NCI-H748 (cell line): ENCODE results near the gene ZDHHC11B.

Source experiments
- DNase-seq: peaks from one replicate; lab custom pipeline; 2025; ENCODE audit not compliant: unreplicated experiment; lab: John Stamatoyannopoulos, UW

ZDHHC11B gene

DNA sequence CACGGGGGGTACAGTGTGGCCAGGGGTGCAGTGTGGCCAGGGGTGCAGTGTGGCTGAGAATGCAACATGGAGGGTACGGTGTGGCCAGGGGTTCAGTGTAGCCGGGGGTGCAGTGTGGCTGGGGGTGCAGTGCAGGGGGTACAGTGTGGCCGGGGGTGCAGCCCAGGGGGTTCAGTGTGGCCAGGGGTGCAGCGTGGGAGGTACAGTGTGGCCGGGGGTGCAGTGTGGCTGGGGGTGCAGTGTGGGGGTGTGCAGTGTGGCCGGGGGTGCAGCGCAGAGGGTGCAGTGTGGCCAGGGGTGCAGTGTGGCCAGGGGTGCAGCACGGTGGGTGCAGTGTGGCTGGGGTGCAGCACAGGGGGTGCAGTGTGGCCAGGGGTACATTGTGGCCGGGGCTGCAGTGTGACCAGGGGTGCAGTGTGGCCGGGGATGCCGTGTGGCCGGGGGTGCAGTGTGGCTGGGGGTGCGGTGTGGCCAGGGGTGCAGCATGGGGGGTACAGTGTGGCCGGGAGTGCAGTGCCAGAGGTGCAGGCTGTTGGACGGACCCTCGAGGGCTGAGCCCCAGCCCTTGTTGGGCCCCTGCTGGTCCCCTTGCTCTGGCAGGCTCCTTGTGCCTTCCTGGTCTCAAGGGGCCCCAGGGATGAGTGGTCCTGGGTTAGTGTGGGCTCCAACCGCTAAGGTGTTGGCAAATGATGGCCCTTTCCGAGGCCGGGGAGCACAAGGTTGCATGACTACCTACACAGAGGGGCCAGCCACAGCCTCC lies 109.2 kb downstream of the ZDHHC11B start:
- DNase-seq = no peak

DNA sequence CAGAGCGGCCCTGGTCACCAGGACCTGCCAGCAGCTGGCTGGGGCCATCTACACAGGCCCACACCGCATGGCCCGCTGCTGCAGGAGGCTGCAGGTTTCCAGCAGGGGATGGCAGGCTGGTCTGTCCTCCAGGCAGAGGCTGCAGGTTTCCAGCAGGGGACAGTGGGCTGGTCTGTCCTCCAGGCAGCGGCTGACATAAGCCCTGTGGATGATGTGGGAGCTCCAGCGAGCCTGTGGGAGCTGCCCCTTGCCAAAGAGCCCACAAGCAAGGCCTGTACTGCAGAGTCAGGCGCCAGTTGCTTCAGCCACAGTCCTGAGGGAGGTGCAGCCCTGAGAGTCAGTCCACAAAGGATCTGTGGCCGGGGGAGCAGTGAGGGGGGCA lies 109.9 kb downstream of the ZDHHC11B start:
- peak; percentile 57 for DNase-seq

DNA sequence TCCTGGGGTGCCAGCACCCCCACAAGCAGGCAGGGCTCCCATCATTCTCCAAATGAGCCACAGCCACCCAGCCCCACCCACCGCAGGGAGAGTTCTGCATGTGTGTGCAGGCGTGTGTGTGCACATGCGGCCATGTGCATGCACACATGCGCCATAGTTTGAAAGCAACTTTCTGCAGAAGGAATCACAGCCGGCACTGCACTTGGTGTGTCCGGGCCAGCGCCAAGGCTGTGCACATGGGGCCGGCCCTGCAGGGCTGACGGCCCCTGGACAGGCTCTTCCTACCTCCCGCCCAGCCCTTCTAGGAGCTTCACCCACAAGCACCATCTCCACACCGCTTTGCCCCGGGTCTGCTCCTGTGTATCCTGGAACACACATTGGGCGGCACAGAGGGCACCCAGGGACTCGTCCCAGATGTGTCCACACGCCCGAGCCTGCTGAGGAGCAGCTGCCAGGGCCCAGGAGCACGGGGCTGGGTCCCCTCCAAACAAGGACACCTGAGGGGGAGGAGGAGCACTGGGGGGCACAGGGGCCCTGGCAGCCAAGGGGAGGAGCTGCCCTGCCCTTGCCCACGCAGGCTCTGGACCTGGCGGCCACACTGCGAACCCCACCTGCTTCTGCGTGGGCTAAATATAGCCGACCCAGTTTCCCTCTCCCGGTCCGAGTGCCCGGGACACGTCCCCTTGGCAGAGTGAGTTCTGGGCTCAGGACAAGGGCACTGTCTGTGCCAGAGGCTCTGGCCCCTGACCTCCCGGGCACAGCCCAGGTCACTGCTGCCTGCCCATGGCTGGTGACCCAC lies 110.5 kb downstream of the ZDHHC11B start:
- no peak for DNase-seq

DNA sequence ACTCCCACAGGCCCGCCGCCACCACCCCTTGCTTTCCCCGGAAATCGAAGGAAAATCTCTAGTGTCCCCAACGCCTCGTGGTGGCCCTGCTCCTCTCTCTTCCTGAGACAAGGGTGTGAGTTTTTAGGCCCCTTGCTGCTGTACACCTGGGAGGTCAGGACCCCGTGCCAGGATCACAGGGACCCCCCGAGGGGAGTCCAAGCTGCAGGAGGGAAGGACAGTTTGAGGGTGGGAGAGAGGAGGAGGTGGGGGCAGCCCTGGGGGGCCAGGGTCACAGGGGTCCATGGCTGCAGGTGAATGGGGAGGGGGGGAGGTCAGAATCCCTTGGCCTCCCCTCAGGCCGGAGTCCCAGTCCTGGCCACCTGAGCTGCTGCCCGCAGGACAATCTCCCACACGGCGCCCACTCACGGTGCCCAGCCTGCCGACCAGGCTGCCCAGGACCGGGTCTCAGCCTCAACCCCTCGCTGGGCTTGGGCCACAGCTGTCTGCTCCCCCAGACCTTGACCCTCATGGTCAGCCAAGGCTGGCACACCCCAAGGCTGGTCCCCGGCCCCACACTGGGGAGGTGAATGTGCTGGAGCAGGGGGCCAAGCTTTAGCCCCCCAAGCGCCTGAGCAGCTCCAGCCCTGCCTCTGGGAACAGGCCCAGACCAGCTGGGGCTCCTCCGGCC lies 111.2 kb downstream of the ZDHHC11B start:
- no peak for DNase-seq

DNA sequence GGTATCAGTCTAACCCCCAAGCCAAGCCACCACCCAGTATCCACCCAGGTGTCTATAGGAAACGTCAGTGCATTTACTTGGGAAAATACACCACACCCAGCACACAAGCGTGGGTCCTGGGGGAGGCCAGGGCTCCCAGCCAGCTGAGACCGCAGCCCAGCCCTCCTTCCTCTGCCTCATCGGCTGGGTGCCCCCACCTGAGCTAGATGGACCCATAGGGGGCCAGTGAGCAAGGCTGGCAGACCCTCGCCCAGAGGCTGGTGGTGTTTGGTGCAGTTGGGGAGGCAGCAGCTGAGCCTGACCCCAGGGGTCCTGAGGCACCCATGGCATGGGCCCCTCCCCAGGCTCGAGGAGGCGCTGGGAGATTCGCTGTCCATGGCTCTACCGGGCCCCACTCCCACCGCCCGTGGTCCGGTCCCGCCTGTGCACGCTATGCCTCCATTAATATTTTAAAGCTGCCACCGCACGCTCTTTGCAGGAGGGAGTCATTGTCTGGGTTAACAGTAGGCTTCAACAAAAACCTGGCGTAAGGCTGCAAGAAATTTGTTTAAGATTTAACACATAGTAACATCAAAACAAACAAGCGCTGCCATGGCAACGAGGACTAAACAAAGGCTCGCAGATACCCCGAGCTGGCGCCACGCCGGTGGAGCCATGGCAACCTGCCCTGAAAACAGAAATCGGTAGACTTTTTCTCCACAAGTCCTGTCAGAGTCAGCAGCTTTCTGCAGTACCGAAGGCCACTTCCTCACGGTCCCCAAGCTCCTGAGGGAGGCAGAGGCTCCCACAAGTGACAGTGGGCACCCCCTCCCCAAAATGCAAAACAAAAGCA lies 112.0 kb downstream of the ZDHHC11B start:
- DNase-seq = peak; percentile 100

DNA sequence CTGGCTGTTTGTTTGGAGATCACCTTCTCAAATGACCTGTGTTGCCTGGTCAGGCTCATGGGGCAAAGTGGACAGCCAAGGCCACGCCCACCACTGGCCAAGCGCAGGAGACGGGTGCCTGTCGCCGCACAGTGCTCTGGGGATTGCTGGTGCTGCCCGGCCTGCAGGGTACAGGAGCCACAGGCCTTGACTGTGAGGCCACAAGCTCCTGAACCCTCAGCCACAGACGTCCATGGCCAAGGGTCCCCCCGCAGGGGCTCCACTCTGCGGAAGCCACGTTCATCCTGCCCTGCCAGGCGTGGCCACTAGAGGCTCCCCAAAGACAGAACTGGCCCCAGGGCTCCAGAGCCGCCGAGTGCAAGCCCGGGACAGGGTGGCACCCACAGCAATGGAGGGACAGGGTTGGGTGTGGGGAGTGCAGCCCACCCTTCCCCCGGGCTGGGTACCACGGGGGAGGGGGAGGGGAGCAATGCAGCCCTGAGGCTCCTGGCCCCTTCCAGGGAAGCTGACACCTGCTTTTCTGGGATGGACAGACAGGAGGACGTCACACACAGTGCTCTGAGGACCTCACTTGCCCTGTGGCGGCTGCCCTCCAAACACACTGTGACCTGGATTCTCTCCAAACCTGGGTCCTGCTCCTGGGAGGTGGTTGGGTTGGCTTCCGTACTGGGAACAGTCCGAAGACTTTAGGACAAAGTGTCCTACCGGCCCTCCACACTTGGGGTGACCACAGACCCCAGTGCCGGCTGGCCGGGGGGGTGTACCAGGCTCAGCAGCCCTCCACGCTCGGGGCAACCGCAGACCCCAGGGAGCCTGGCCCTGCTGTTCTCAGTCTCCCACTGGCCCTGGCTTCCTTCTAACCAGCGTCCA lies 112.8 kb downstream of the ZDHHC11B start:
- DNase-seq = peak; percentile 93

DNA sequence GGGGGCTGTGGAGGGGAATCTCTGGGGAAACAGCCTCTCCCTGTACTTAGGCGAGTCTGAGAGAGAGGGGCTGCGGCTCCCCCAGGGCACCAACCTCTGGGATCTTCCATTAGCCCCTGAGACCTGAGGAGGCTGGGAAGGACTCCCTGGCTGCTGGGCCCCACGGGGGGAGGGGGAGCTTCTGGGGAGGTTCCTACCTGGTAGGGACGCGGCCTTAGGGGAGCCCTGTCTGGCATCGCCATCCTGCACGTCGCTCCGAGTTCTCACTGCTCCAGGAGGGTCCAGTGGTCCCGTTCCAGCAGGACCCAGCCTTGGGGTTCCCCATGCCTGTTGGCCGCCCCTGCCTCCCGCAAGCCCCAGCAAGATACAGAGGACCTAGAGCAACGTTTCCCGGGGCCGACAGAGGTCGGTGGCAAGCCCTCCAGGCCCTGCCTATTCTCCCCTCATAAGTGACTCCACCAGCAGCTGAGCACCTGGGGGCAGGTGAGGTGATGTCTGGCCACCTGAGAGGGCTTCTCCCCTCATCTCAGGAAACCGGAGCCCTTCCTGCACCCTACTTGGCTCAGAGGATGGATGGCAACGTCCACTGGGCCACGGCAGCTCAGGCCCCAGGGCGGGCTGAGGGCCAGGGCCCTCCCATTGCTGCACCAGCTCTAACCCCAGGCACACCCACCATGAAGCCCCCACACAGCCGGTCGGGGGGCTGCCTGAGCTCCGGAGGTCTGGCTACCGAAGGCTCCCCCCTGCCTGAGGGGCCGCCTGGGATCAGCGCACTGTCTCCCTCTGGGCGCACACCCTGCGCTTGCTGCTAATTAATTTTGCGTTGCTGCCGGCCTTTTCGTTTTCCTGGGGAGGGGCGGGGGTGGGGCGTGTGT lies 113.9 kb downstream of the ZDHHC11B start:
- DNase-seq = no peak

DNA sequence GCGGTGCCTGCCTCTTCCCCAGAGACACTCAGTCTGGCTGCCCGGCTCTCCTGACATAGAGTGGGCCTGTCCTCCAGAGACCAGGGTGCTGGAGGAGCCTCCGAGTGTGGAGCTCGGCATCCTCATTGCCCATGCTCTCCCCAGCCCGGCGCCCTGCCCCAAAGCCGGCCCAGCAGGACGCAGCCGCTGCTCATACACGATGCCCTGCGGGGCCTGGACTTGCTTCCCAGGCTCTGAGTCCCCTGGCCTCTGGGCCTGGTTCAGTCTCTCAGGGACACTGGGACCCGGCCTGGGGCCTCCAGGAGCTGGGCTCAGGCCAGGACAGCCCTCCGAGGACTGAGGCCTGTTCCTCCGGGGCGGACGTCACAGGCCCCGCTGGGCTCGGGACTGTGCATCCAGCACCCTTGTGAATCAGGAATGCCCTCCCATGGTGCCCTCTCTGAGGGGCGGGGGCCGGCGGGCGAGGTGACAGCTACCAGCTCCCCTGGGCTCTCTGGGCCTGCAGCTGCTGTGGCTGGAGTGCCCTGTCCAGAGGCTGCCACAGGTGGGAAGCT lies 114.6 kb downstream of the ZDHHC11B start:
- no peak for DNase-seq

DNA sequence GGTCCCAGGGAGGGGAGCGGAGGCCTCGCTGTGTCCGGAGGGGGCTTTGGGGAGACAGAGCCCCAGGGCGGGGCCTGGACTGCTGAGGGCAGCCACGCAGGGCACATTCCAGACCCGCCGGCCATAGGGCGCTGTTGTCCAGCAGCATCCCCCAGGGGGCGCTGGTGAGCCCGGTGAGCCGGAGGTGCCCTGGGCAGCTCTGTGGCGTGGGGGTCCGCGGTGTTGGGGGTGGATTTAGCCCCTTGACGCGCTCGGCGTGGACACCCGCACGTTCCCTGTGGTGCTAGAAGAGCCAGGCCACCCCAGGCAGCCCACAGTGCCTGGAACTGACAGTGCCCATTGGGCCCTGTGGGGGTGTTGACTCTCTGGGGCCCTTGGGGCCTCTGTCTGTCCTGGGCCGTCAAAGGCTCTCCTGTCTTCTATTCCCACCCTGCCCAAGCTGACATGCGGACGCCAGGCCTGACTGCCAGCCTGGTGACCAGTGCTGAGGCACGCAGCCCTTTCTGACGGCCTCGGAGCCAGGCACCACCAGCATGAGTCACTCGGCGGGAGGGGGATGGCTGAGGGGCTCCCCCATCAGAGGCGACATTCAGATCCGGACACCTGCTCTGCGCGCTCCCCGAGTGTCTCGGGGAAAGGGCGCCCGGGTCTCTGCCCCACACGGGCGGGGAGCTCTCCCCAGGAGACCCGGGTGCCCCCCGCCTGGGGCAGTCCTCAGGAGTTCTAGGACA lies 115.3 kb downstream of the ZDHHC11B start:
- no peak for DNase-seq

DNA sequence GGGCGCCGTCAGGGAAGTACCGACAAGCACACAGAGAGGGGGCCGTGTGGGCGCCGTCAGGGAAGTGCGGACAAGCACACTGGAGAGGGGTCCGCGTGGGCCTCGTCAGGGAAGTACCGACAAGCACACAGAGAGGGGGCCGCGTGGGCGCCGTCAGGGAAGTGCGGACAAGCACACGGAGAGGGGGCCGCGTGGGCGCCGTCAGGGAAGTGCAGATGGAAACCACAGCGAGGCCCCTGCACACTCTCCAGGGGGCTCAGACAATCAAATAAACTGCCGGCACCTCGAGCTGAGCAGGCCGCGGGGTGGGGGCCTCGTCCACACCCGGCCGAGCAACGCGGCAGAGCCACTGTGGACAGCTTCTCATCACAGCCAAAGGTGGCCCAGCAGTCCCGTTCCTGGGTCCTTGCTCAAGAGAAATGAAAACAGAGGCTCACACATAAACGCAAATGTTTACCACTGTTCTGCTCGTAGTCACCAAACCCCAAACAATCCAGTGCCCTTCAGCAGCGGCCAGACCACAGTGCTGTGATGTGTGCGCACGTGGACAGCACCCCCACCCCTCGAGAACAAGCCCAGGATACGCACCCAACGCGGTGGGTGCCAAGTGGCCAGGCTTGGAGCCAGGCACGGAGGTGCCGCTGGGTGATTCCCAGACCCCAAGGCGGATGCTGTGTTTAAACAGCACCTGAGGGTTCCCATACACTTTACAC lies 116.1 kb downstream of the ZDHHC11B start:
- no peak for DNase-seq

DNA sequence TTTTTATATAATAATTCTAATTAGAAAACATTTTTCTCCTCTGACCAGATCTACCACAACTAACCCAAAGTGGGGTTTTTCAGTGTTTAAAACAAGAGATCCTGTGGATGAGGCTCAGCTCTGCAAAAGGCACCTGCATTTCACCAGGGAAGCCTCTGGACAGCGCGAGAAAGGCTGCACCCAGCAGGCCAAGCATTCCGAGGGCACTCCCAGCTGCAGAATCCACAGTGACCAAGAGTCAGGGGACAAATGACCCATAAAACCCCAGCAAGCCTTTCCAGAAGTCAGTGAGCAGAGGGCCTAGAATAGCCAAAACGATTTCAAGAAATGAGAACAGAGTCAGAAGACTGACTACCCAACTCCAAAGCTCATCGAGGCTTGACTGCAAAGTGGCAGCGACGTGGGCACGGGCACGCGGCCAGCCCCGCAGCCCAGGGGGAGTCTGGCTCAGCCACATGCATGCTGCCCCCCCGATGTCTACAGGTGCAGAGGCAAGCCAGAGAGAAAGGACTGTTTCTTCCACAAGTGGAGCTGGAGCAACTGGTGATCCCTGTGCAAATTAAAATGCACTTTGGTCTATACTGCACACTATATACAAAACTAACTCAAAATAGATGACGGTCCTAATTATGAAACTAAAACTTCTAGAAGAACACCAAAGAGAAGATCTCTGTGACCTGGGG lies 117.6 kb downstream of the ZDHHC11B start:
- DNase-seq = no peak

DNA sequence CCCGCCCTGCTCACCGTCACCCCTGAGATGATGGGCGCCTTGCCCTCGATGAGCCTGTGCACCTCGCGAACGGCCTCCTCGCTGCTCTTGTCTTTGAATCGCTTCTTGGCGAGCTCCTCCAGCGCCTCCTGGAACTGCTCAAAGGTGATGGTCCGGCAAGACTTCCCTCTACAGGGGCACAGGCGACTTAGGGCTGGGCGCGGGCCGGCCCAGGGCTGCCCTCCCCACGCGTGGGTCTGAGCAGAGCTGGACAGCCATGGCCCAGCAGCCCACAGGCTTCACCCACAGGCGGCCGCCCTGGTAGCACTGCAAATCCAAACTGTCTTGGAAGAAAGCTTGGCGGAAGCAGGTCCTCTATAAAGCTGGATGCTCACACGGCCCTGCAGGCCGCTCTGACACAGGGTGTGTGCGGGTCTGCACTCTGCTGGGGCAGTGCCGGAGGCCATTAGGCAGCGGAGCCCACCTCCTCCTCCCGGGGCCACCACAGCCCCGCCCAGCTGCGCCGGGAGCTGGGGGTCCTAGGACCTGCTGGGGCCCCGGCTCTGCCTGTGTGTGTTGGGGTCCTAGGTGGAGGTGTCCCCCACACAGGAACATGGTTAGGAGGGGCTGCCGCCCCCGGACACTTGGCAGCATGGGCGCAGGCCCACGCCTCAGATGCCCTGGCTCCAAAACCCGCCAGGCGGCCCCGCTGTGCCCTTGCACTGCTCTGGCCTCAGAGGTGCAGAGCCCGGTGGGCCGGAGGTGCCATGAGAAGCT lies 118.4 kb downstream of the ZDHHC11B start:
- DNase-seq = no peak

DNA sequence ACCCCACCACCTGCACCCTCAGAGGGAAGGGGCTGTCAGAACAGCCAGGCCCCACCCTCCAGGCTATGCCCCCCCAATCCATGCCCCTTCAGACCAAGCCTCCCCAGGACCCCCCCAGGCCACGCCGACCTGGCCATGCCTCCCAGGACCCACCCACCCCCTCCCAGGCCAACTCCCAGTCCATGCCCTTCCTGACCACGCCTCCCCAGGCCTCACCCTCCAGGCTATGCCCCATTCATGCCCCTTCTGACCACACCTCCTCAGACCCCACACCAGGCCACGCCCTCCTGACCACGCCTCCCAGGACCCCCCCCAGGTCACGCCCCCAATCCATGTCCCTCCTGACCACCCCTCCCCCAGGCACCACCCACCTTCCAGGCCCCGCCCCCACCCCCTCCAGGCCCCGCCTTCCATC lies 119.0 kb downstream of the ZDHHC11B start:
- no peak for DNase-seq

DNA sequence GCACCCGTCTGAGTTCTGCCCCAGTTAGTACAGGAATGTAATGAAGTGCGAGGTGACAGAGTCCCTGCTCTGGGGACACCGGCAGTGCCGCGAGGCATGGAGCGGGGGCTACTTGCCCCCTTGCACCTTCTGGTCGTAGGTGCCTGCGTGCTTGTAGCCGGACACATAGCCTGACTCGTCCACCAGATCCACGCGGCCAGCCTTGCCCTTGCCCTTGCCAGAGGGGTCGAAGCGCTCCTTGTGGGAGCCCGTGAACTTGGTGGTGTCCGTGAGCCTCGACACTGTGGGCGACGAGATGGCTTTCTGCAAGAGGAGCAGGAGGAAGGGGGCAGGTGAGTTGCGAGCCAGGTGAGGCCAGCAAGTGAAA lies 119.6 kb downstream of the ZDHHC11B start:
- no peak for DNase-seq

DNA sequence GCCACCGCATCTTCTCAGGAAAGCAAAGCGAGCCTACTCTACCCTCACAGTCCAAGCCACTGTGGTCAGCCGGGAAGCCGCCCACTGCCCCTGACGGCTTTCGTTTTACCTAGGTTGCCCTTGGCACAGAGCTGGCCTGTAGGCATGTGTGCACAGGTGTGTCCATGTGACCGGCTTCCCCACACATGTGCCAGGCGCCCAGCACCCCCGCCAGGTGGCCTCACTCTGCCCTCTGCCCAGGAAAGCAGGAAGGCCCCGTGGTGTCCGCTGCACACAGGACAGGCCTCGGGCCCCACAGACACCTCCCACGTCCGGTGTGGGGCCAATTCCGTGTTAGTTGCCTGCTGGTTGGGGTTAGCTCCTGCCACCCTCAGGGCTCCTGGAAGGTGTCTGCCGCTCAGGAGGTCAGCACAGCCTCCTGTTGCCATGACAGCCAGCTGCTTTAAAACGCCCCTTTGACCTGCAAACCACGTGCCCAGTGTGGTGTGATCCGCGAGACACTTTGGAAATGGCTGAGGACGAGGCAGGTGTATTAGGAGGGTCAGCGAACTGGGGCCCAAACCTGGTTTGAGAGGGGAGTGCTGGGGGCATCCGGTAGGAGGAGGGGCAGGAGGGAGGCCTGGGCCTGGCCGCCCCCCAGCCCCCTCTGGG lies 120.1 kb downstream of the ZDHHC11B start:
- no peak for DNase-seq
